Hematopoietic multipotent progenitor cell treated with erythropoietin and hydrocortisone succinate and interleukin-3 and kit ligand, for 8 days (in vitro differentiated cells): ENCODE measurements around the gene RPRD1A.
A peak's percentile ranks its signal among the peaks of the same experiment; 100 is the strongest.
"Not testable (repeated sequence)": the region's sequence is repeated elsewhere in the genome, so short reads cannot be mapped to it uniquely, and the experiment has no call there.

ENCODE experiments used
- DNase-seq: peaks from one replicate; pipeline ENCODE4 v3.0.0-alpha.2; 2015

Gene RPRD1A

GRCh38 chr18:36067055-36067957 lies at the start of gene RPRD1A:
TSS of gene RPRD1A (minus strand) at chr18:36067559. CDS start at chr18:36067404, 155 bp downstream.
- peak; percentile 96 for DNase-seq

- not testable (repeated sequence) for DNase-seq
These were observed 49.4 kb upstream of the RPRD1A start for GRCh38 chr18:36116771-36117170.

GRCh38 chr18:36114738-36115137 lies 47.4 kb upstream of the RPRD1A start:
- DNase-seq: no peak

GRCh38 chr18:36114251-36114650 lies 46.9 kb upstream of the RPRD1A start:
- DNase-seq: no peak

DNA sequence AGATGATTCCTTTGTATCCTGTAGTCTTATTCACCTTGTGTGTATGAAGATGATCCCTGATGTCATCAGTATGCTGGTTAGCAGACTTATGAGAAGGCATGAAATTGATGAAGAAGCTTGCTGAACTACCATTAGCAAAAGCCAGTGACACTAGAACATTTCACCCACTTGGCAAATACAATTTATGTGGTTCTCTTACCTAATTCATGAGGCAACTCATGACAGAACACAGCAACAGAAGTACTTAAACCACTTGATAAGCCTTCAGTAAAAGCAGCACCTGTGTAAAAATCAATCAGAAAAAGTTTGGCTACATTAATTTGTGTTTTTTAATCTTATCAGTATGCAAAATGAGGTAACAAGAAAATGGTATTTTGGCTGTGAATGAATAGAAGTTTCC lies 44.9 kb upstream of the RPRD1A start:
- DNase-seq: no peak

DNA sequence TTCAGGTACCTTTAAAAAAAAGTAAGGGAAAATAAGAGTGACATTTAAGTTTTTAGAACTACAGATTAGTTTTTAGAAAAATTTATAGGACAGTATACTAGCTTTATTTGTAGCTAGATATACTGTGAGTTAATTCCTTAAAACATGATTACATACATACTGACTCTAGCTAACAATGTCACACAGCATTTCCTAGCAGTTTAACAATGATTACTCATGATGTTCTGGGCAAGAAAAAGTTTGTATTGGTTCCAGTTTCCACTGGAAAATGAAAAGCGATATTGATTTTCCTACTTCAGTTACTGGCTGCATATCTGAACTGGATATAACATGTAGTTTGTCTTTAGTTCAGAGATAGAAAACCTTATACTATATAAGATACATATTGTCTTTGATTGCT lies 42.4 kb upstream of the RPRD1A start:
- no peak for DNase-seq

- DNase-seq: no peak
These were observed 41.2 kb upstream of the RPRD1A start for GRCh38 chr18:36108601-36109000.

- no peak for DNase-seq
These were observed 40.8 kb upstream of the RPRD1A start for GRCh38 chr18:36108196-36108595.

DNA sequence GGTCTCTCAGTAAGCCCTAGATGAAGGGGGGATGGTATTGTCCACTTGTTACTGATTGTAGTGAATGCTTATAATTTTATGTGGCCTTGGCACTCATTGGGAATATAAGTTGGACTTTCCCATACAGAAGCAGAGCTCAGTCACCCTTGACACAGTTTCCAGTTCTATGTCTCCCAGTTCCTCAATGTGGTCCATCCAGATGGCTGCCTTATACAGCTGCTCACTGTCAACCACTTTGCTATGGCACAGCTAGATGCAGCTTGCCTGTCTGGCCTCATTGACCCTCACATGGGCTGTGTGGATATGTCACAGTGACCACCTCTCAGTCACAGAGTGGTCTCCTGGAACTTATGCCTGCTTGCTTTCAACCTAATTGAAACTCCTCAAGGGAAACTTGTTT lies 40.1 kb upstream of the RPRD1A start:
- no peak for DNase-seq

GRCh38 chr18:36104749-36105148 lies 37.4 kb upstream of the RPRD1A start:
- DNase-seq: no peak

DNA sequence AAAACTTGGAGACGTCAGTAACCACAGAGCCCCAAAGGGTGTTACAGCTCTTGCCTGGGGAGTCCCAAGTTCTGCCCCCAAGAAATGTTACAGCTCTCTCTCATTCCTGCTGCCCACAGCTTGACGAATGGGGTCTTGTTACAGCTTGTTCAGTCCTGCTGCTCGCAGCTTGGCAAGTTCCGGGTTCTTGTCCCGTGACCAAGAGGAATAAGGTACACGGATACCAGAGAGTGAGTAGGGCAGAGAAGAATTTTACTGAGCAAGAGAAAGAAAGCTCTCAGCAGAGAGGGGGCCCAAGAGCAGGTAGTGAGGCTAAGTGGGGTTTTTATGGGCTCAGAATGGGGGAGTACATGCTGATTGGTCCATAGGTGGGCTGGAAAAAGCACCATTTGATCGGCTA lies 34.6 kb upstream of the RPRD1A start:
- DNase-seq: no peak

DNA sequence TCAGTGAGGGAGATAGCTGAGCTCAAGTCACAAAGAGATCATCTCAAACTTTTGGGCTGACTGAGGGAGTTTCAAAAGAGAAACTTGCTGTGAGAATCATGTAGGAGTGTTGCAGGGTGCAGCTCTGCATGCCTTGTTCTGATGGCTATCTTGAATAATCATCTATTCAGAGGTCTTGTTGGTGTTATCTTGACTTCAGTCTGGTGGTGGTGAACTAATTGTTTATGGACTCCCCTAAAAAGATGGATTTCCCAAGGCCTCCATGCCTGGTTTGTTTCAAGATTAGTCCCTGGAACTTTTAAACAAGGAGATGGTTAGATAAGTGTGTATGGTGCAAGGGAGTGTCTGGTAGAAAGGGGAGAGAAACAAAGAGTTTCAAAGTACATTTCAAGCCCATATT lies 32.0 kb upstream of the RPRD1A start:
- DNase-seq: peak; percentile 20

GRCh38 chr18:36096955-36097354 lies 29.6 kb upstream of the RPRD1A start:
- no peak for DNase-seq

- peak; percentile 70 for DNase-seq
These were observed 28.7 kb upstream of the RPRD1A start for GRCh38 chr18:36095936-36096519.

- DNase-seq: no peak
These were observed 27.1 kb upstream of the RPRD1A start for GRCh38 chr18:36094431-36094830.

DNA sequence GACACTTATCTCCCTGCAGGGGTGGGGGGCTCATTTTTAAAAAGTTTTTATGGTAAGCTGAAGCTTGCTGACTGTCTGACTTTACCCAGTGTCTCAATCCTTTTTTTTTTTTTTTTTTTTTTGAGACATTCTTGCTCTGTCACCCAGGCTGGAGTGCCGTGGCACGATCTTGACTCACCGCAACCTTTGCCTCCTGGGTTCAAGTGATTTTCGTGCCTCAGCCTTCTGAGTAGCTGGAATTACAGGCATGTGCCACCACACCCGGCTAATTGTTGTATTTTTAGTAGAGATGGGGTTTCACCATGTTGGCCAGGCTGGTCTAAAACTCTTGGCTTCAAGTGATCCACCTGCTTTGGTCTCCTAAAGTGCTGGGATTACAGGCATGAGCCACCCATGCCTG lies 24.8 kb upstream of the RPRD1A start:
- DNase-seq: not testable (repeated sequence)

- DNase-seq: no peak
These were observed 21.6 kb upstream of the RPRD1A start for GRCh38 chr18:36089001-36089400.

DNA sequence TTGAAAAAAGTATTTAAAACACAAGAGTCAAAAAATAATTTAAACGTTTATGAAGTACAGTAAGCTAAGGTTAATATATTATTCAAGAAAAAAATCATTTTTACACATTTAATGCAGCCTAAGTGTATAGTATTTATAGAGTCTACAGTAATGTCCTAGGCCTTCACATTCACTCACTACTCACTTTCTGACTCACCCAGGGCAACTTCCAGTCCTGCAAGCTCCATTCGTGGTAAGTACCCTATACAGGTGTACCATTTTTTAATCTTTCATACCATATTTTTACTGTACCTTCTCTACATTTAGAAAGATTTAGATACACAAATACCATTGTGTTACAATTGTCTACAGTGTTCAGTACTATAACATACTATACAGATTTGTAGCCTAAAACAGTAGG lies 20.9 kb upstream of the RPRD1A start:
- no peak for DNase-seq

- no peak for DNase-seq
These were observed 18.8 kb upstream of the RPRD1A start for GRCh38 chr18:36086186-36086585.

GRCh38 chr18:36085195-36085594 lies 17.8 kb upstream of the RPRD1A start:
- no peak for DNase-seq

GRCh38 chr18:36083729-36084128 lies 16.4 kb upstream of the RPRD1A start:
- no peak for DNase-seq

- not testable (repeated sequence) for DNase-seq
These were observed 13.8 kb upstream of the RPRD1A start for GRCh38 chr18:36081118-36081517.

- no peak for DNase-seq
These were observed 11.6 kb upstream of the RPRD1A start for GRCh38 chr18:36078751-36079529.

DNA sequence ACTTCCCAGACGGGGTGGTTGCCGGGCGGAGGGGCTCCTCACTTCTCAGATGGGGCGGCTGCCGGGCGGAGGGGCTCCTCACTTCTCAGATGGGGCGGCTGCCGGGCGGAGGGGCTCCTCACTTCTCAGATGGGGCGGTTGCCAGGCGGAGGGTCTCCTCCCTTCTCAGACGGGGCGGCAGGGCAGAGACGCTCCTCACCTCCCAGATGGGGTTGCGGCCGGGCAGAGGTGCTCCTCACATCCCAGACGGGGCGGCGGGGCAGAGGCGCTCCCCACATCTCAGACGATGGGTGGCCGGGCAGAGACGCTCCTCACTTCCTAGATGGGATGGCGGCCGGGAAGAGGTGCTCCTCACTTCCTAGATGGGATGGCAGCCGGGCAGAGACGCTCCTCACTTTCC lies 10.4 kb upstream of the RPRD1A start:
- DNase-seq: not testable (repeated sequence)
